Left renal pelvis (tissue), 4 donors: ENCODE measurements around the gene SMG5. TPM values are rescaled to one million over a fixed set of nuclear protein-coding genes. Genes with fewer than 3 reads are reported as not detected.

Source experiments
- DNase-seq, 4 donors: peaks; one replicate each; pipeline ENCODE4 v3.0.0-alpha.2; 2013; ENCODE audit warnings: low read depth in 4 of 4, low spot score in 3 of 4
- polyA plus RNA-seq, 4 donors: library from polyadenylated mRNA; unstranded; fragments of 120-200 nt; gene quantifications; one replicate each; pipeline ENCODE4 v1.2.1, GENCODE V29; 2013; ENCODE audit not compliant: insufficient read length in 4 of 4

Gene SMG5
- polyA plus RNA-seq, 4 donors: 34.1 to 70.1 (median 56.0) TPM

DNA sequence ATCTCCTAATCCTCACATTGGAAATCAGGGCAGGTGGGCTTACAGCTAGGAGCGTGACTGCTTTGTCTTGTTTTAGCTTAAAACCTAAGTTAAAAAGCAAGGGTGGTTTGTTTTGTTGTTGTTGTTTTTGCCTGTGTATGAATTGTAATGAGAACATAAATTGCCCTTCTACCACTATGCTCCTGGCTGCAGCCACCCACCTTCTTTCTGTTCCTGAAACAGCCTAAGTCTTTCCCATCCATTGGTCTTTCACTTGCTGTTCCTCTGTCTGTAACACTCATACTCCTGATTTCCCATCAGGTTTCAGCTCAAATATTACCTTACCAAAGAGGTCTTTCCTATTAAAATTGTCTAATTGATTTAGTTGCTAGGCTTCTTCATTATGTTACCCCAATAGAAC lies 896 bp upstream of the SMG5 start:
- DNase-seq: no peak

DNA sequence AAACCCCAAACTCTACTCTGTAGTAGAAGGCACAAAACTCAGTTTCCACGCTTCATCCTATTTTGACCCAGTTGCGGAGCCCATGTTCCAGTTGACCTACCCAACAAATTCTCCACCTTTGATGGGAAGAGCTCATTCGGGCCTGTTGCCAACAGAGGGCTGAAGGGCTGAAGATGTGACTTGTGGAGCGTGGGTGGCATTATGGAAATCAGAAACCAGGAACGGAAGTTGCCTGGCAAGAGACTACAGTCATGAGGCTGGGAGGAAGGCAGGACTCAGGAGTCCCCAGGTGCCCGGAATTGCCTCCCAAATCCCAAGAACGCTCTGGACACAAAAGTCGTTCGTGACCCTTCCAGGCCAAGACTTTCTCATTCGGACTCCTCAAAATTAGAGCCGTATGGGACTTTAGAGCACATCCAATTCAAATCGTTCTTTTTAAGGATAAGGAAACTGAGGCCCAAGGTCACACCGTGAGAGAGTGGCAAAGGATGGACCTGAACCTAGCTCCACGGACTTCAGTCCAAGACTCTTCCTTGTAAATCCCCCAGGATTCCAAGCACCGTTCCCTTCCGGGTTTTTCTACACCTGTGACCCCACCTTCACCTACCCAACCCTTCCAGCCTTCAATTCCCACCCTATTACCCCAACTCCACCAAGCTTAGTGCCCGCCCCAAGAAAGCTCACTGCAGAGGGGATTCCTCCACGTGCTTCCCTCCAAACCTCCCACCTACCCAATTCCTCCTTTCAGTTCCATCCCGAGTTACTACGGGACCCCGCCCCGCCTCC lies 739 bp downstream of the SMG5 start:
- no peak for DNase-seq

DNA sequence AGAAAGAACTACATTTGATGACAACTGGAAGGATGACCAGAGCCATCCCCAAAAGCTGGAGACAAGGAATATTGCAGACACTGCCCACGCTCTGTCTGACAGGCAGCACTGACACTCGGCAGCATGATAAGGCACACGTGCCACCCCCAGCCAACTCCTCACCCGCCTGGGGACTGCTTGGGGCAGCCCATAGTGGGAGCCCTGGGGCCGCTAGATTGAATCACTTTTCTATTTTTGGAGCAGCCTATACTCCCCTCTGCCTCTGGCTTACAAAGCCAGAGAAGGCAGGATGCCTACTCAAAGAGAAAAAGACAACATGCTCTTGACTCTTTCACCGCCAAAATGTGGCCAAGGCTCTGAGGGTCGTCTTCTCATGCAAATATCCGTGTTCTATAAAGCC lies 1.3 kb downstream of the SMG5 start:
- no peak for DNase-seq

DNA sequence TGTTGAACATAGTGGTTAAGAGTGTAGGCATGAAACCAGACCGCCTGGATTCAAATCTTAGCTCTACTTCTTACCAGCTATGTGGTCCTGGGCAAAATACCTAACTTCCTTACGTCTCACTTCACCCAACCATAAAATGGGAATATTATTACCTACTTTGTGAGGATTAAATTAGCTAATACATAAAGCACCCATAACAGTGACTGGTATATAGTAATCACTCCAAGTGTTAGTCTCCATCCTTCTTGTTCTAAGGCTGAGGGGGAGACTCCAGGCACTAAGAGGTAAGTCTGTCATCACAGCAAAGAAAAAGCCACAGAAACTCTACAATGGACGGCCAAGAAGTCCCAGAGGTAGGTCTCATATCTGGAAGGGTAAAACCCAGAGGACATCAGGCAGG lies 2.8 kb downstream of the SMG5 start:
- no peak for DNase-seq

DNA sequence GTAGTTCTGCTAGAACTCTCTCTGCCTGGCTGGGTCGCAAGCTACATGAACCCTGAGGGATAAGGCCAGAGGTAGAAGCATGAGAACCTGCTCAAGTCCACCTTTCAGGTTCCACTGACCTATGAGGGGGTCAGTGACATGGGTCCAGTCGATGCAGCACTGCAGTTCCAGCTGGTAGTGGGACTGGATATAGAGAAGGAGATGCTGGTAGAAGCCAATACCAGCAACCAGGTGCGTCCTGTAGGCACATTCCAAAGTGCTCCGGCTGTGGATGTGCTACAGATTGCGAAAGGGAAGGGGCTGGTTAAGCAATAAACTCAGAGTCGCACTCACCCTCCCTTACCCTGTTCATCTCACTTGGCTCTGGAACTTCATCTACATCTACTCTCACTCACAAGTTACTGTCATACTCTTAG lies 5.7 kb downstream of the SMG5 start:
- DNase-seq: no peak

DNA sequence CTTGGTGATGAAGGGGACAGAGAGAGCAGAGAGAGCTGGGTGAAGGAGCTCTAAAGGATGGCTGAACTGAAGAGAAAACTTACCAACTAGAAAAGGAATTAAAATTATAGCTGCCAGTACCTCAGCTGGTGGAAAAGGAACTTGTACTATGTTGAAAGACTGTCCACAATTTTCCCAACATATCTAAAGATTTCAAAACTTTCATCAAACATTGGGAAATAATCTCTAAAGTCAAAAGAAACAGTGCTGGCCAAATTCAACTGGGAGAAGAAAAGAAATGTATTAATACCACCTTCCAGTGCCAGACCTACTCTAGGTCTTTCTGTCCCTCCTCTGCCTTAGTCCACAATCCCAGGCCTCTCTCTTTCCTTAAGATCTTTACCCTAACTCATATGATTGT lies 6.1 kb downstream of the SMG5 start:
- no peak for DNase-seq

DNA sequence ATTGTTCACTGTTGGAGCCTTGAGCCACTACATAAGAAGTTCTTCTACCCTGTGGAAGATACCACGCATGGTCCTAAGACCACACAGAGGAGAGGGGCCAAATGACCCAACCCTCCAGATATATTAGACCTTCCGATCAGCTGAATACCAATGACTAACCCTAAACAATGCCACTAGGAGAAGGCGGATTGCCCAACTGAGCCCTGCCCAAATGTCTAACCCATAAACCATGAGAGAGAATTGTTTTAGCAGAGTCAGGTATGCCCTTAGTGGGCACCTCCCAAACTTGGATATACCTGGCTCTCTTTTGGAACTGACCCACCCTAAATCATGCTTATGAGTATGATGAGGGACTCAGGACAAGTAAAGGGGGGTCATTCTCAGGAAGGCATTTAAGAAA lies 12.3 kb downstream of the SMG5 start:
- DNase-seq: no peak

DNA sequence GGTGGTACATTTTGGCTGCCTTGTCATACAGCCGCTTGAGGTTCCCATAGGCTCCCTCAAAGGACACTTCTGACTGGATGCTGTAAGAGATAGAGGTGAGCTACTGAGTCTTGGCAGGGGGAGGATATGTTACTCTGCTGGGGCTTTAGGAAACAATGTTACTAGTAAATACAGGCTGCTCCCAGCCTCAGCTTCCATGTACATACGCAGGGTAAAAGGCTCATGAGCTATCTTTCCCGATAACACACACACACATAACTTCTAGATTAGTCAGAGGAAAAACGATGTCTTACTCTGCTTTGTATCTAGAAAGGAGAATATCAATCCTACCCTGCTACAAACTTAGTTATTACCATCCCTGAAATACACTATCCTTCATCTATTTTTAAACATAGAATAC lies 14.3 kb downstream of the SMG5 start:
- DNase-seq: no peak

DNA sequence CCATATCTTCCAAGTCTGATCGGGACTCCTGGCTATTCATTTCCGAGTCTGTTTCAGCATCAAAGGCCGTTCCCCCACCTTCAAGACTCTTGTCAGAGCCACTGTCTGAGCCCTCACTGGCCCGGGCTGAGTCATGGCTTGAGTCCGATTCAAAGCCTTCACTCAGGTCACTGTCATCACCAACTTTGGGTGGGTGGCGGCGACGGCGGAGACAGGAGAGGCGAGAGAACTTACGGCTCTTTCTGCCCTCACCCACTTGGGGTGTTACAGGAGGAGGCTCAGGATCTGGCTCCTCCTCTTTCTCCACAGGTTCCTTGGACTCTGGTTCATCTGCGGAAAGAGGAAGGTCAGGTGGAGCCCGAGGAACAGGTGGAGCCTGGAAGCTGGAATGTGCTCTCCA lies 16.6 kb downstream of the SMG5 start:
- DNase-seq: no peak

DNA sequence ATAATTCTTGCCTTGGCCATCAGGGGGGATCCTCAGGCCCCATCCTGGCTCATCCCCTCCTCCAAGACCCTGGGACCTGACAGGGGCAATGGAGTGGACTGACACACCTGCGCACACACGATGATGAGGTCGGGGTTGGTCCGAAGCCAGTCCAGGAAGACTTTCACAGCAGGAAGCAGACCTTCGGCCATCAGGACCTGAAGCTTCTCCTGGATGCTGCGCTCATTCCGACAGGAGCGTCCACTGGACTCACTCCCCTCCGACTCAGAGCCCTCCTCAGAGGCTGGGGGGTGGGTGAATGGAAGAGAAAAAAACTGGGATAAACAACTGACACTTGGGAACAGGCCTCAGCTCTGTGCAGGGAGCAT lies 19.4 kb downstream of the SMG5 start:
- no peak for DNase-seq

DNA sequence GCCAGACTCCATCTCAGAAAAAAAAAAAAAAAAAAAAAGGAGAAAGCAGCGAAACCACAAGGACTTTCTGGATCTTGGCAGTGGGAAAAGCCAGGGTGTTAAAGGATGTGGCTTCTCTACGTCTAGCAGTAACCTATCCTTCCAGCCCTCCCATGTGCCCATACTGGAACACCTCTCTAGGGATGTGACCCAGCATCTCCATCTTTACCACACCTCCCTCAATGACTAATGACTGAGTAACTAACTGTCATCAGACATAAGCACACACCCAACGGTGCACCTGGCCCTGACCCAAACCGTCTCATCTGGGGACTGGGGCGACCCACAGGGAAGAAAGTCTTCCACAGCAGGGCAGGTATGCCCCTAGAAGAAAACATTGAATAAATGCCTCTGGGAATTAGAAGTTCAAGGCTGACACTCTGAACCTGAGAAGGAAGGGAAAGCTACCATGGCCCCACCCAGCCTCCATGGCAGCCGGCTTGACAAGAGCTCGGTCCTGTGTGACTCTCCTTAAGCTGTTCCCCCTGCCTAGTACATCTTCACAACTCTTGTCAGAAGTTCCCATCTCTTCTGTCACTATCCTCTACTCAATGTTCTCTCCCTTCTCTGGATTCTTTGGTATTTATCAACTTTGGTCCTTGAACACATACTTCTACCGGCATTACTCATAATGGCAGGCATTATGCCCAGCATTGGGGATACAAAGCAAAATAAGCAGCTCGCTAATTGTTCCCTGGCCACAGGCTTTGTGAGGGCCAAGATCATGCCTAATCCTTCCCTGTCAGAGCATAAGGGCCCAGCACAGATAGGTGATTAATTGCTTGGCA lies 20.0 kb downstream of the SMG5 start:
- no peak for DNase-seq

DNA sequence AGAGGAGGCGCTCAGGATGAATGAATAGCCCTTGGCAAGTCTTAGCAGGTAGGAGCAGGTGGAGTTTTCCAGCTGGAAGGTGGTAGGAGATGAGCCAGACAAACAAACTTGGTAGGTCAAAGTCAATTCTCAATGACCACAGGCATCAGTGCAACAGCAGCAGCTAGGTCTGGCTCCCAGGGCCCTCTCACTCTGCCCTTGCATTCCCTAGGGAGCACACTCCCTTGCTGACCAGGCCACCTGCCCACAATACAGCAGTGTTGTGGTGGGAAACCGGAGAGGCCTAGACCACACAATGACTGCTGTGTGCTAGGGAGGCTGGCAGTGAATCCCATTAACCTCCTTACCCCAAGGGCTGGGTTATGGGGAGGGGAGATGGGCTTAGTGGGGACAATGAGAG lies 21.7 kb downstream of the SMG5 start:
- DNase-seq: no peak

DNA sequence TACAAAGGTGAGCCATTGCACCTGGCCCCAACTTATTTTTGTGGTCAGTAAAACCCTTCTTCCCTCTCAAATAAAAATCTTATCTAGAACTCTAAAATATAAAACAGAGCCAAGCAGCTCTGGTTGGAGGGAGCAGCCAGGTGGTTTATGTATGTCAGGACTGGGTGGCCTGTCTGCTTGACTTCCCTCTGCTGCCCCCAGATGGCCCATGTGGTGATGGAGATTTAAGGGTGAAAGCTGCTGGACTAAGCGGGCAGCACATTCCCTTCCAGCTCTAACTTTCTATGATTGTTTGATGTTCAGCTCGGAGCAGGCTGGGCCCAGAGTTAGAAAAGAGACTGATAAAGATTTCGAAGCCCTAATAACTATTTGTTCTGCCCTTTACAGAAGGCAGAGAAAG lies 22.8 kb downstream of the SMG5 start:
- no peak for DNase-seq

DNA sequence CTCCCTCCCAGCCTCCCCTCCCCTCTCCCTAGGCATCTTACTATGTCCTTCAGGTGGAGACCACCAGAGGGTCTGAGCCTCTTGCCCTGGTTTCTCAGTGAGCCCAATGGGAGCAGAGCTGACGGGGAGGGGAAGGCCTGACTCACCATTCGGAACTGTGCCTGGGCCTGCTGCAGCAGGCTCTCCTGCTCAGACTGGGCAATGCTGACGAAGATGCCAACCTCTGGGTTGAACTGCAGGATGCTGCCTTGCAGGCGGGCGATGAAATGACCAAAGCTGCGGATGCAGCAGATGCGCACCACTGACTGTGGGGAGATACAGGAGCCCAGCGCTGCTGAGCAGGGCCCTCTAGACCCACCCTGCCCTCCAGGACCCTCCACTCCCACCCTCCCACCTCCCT lies 23.8 kb downstream of the SMG5 start:
- no peak for DNase-seq

DNA sequence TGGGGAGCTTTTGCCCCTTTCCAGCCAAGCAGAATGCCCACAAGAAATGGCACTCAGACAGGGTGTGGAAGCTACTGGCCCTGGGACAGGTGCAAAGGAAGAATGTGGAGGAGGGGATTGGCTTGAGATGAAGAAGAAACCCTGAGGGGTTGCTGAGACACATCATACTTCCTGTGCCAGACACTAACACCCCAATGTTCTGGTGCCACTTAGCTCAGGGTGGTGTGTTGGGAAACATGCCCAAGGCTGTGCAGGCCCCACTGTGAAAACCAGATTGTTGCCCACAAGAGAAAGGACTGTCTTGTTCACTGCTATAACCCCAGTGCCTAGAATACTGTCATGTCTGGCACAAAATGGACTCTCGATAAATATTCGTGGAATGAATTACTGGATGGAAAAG lies 24.9 kb downstream of the SMG5 start:
- DNase-seq: no peak

DNA sequence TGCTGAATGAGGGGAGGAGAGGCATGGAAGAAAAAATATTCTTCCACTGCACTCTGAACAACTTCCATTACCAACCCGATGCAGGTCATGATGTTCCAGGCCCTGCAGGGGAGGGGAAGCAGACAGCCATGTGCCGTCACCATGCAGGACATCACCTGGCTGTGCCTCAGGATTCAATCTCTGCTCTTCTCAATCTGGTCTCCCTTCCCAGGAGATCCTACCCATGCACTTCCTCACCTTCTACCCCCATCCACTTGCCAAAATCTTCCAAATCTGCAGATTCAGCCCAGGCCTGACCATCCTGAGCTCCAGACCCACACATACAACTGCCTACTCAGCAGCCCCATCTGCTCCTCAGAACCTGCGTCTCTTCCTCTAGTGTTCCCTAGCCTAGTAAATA lies 29.0 kb downstream of the SMG5 start:
- DNase-seq: no peak

DNA sequence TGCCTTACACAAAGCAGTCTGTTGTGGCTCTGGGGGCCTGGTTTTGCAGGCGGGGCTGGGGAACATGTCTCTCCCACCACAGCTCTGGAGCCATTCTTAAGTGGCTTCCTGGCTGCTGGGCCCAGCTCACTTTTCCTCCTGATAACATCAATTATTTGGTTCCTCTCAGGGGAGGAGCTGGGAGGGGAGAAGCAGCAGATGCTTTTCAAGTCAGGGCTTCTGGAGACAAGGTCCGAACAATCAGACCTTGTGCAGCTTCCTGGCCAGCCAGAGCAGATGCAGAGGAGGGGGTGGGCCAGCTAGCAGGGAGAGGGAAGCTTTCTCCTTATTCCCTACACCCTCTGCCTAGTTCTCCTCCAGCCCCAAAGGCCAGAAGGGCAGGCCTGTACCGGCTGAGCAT lies 31.1 kb downstream of the SMG5 start:
- DNase-seq: no peak

DNA sequence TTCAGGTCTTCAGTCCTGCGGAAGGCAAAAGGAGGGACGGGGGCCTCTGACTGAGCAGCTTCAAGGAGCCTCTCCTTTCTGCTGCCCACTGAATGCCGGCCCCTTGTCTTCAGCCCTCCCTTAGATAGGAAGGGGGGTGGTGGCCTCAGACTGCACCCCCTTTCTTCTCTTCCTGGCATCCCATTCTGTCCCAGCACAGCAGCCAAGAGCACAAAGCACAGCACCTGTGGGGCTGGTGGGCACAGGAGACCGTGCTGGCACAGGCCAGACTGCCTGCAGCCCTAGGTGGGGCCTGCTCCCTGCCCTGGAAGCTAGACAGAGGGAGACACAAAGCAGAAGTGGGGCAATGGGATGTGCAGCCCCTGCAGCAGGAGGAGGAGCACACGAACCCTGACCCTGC lies 33.0 kb downstream of the SMG5 start:
- no peak for DNase-seq

DNA sequence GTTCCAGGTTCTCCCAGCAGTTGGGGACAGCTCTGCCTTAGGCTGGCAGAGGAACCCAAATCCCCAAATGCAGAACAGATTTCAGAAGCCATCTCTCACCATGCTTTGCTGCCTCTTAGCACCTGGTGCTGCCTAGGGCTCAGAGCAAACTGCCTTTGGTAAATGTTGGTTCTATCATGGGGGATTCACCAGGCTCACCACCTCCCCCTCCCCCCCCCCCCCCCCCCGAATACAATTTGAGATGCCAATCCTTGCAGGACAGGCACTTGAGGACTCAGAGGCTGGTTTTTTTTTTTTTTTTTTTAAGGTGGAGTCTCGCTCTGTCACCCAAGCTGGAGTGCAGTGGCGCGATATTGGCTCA lies 34.3 kb downstream of the SMG5 start:
- no peak for DNase-seq

DNA sequence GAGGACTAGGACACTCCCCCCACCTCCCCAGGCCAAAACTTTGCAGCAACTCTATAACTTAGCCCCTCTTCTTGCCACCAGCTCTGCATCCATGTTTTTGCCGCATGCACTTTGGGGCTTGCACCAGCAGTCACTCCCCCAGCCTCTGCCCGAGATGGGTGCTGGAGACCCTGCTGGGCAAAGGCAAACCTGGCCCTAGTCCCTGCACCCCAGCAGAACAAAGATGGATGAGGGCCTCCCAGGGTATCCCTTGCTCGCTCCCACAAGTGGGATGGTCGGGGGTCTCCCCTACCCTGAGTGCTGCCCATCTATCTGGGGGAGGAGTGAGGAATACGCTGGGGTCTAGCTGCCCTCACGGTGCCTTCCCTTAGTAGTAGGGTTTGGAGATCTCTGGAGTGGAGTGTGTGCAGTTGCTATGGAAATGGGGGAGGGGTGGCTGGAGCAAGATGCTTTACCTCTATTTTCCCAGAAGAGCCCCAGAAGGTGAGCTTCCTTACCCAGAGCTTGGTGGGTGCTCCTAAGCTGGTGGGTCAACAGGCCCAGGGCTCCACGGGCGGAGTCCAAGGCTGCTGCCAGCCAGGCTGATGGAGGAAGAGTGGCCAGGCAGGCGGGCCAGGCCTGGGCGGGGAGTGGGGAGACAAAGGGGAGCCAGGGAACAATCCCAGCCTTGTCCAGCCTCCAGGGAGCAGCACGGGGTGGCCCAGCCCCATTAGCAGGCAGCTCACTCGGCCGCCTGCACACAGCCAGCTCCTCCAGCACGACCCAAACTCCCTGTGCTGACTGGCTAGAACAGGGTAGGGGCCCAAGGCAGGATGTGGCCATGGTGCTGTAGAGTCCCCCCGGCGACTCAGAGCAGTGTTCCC lies 34.9 kb downstream of the SMG5 start, which contains the start of gene PAQR6:
Gene PAQR6, minus strand, starts transcription at position 597 of the 863 bp plus-strand sequence. CDS start 1,325 bp downstream, outside the sequence.
- no peak for DNase-seq

DNA sequence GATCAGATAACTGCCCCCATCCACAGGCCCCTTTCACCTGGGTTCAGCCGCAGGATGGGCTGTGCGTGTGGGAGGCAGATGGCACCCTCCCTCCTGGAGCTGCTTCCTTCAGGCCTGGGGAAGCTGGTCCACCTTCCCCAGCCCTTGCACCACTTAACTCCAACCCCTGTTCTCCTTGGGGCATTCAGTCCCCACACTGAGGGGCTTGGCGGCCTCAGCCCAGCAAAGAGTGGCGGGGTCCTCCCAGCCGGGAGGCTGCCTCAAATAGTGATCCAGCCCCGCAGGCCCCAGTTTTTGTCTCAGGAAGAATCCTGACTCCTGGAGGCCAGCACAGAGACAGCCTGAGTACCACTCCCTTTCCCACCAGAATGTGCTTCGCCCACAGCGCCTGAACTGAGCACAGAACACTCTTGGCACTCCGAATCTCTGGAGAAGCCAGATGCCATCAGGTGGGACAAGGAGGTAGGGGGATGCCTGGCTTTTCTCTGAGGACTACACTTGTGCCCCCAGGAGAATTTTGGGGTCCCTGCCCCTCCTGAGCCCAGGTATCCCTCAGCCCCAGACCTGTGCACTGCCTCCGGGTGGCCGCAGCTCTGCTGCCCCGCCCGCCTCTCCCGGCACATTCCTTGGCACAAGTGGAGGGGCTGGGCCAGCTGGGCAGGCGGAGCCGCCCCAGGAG lies 35.7 kb downstream of the SMG5 start:
- DNase-seq: no peak
